GM19397 (cell line): ENCODE results near the gene KMO.

Source experiments
- ATAC-seq: cut with Tn5 transposase; IDR thresholded peaks from one replicate; pipeline ENCODE4 v1.9.1; 2021; ENCODE audit warnings: mild to moderate bottlenecking, moderate library complexity; ENCODE audit not compliant: unreplicated experiment

KMO gene

GRCh38 chr1:241624935-241625334 is 92.8 kb downstream of the KMO start:
- ATAC-seq = no peak

DNA sequence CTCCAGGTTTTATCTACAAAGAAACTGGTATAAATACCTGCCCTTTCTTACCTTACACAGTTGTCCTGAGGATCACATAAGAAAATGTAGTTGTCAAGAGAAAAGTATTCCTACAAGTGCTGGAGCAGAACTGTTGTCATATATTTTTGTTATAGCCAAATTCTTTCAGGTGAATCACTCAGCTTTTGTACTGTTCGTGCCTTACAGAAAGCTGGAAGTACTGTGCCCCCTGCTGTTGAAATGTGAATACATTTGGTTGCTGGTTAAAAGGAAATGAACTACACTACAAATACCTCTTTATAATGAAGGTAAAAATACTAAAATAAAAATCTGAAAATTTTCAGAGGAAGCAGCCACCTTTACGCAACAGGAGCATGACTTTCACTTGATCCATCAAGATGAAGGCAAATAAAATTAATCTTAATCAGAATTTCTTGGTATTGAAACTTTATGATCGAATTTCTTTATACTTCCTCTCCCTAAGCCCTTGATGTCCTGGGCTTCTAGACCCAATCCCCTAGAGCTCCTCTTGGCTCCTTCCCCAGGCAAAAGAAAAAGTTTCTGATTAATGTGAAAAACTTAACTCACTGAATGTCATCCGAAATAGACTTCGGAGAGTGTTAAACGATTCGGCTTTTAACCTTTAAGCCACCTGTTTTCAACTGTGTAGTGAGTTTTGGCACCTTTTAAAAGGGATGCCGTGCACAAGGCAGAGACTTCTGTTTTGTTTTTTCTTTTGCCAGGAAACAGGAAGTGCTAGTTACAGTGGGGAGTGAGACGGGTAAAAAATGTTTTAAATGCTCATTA is 95.5 kb downstream of the KMO start:
- peak; percentile 57 for ATAC-seq

GRCh38 chr1:241630005-241630404 is 97.8 kb downstream of the KMO start:
- no peak for ATAC-seq

DNA sequence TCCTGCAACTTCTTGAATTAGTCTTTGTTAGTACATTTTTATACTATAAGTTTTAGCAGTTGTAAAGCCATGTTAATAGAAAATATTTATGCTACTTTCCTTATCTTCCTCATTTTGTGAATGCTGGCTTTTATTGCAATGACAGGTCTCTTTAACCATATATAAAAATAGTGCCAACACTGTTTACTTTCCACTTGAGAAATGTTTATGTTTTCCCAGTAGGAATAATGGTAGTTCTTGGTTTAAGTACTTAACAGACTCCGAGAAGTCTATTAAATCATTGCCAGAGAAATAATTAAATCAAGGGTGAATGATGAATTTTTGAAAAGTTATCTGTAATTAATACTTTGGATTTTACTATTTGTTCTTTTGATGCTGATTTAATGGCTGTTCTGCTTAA is 98.3 kb downstream of the KMO start:
- no peak for ATAC-seq

- no peak for ATAC-seq
These were observed 98.7 kb downstream of the KMO start for GRCh38 chr1:241630899-241631298.

DNA sequence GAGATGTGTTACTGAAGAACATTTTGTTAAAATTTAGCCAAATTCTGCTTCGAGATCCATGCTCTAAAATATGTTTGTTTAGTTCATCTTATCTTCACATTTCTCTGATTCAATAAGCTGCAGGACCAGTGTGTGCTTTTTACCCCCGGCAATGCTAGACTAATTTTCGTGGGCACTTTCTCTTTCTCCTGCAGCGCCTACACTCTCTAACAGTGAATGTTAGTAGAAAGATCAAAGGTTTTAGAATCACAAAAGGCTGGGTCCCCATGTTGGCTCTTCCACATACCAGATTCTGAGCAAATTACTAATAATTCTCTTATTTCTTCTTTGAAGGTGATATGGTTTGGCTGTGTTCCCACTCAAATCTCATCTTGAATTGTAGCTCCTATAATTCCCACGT is 99.5 kb downstream of the KMO start:
- ATAC-seq = no peak

DNA sequence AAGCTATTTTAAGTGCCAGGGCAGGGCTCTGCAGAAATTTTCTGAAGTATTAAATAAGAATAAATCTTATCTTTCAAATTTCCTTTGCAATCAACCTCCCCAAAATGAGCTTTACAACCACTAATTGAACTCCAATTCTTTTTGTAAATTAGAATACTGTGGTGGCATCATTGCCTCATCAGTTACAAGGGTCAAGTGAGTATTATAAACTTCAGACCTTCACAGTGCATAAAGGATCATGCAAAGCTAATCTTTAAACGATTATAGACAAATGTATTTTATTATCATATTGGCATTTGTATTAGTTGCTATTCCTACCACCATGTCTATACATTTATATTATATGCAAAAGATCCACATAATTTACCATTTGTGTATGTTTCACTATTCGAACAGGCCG is 100.8 kb downstream of the KMO start:
- no peak for ATAC-seq

DNA sequence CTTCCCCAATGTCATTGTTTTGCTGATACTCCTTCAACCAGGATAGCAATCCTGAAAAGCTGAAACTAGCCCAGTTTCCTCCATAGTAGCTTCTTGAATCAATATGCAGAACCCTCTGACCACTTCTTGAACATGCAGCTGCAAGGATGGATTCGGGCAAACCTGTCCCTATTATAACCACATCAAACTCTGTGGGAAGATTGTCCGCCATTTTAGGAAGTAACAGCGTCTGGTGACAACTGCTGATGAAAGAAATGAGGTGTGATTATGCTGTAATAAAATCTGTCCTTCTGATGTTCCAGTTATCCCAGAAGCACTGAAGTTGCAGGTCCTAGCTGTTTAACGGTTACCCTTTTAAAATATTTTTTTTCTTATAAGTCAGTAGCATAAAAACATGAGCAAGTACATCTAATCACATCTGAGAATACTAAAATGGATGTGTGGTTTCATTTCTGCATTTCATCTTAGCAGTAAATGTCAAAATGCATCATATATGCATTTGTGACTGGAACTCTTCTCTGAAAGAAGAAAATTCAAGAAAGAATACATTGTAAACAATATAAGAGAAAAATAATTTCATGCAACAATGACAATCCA is 103.5 kb downstream of the KMO start:
- no peak for ATAC-seq

- ATAC-seq = no peak
These were observed 104.1 kb downstream of the KMO start for GRCh38 chr1:241636291-241636690.

DNA sequence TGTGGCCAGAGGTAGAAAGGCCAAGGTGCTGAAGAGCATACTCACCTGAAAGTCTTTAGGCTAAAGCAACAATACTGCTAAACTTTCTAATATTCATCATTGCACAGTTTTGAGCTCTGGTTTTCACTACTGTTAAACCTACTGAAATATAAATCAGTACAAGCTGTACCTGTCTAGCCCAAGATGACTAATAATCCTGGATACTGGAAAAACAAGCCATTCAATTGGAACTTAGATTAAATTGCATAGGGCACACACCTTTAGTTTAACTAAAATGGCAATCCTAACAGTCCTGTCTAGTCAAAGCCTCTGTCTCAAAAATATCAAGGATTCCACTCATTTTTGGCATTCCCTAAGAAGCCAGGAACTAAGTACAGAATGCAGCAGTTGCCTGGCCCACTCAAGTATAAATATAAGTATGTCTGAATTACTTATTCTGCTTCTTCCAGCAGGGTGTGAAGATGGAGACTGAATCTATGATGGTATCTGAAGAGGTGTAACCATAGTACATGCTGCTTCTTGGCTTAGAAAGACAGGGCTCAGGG is 104.9 kb downstream of the KMO start:
- ATAC-seq = no peak

DNA sequence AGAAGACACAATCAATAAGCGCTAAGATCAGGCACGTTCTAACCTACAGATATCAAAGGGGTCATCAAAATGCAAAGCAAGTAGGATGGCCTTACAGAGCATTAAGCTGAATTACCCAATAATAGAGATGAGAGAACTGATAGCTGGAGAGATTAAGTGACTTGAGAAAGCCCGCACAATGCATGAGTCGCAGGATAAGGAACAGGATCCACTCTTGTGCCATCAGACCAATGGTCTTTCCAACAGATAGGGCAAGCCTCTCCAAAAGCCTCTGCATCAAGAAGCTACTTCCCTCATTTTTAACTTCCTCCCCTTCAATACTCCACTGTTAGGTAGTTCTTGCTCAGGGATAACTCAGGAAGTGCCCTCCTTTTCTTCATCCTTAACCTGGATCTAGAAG is 105.4 kb downstream of the KMO start:
- no peak for ATAC-seq

GRCh38 chr1:241638099-241638682 is 106.0 kb downstream of the KMO start:
- ATAC-seq = no peak

GRCh38 chr1:241638909-241639622 is 106.9 kb downstream of the KMO start:
- ATAC-seq = no peak

DNA sequence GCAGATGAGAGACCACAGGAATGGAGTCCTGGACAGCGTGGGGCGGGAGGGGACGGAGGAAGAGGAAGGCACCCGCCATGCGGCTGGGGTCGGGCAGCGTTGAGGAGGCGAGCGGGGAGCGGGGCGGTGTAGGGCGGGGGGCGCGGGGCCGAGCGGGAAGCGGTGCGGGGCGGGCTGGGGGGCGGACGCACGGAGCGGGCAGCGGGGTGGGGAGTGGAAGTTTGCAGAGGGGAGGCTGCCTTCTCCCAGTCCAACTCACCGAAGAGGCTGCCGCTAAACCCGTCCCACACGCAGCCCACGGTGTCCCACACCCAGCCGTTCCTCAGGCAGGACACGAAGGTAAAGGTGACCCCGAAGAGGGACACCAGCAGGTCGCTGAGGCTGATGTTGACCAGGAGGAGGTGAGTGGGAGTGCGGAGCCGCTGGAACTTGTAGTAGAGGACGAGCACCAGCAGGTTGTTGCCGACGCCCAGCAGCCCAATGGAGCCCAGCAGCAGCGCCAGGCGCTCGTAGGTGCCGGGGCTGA is 107.5 kb downstream of the KMO start:
- ATAC-seq = peak; percentile 45

GRCh38 chr1:241640149-241640866 is 108.1 kb downstream of the KMO start, which contains the start of the genes CHML and OPN3:
Gene CHML (minus strand): TSS chr1:241640369. CDS start chr1:241635766, 4,603 bp downstream.
Gene OPN3 (minus strand): TSS chr1:241640369. CDS start chr1:241640254, 115 bp downstream.
- peak; percentile 95 for ATAC-seq

DNA sequence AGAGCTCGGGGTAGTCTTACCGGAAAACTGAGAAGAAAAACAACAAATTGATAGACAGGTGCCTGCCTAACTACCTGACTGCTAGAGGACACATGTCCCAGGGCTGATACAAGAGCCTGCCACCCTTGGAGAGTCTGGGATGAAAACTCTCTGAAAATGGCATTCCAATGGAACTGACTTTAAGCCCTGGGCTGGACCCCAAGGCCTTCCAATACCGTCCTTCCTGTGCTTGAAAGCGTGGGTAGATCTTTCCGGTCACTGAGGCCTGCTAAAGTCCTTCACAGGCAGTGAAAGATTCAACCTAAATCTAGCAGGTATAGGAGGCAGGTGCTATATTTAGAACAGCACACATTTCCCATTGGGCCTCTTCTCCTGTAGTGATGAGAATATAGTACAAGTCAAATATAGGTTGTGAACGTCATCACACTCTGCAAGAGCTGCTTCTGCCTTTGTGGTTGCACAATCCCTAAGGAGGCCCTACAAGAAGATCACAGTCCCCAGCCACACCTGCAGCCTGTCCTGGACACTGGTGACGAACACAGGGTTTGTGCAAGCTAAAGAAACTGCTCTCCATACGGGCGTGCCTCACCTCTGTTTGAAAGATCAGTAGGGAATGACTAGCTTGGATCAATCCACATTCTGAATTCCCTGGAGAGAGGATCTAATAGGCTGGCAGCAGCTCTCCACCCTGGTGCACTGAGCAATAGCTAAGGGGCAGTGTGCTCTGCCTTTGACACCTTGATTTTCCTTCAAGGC is 108.9 kb downstream of the KMO start:
- ATAC-seq = no peak

GRCh38 chr1:241641773-241642592 is 109.8 kb downstream of the KMO start:
- no peak for ATAC-seq

- no peak for ATAC-seq
These were observed 110.4 kb downstream of the KMO start for GRCh38 chr1:241642593-241642944.

- no peak for ATAC-seq
These were observed 112.1 kb downstream of the KMO start for GRCh38 chr1:241644259-241644658.
